ENCODE data around the gene TTYH1.
"Not testable (repeated sequence)": the region's sequence is repeated elsewhere in the genome, so short reads cannot be mapped to it uniquely, and the experiment has no call there.

TTYH1 gene

DNA sequence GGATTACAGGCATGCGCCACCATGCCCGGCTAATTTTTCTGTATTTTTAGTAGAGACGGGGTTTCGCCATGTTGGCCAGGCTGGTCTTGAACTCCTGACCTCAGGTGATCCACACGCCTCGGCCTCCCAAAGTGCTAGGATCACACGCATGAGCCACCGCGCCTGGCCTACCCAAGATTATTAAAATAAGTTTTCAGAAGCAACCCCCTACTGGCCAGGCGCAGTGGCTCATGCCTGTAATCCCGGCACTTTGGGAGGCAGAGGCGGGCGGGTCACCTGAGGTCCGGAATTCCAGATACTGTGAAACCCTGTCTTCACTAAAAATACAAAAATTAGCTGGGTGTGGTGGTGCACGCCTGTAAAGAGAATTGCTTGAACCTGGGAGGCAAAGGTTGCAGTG, 31.1 kb downstream of the TTYH1 start:
- DNase-seq, result not testable (repeated sequence)

DNA sequence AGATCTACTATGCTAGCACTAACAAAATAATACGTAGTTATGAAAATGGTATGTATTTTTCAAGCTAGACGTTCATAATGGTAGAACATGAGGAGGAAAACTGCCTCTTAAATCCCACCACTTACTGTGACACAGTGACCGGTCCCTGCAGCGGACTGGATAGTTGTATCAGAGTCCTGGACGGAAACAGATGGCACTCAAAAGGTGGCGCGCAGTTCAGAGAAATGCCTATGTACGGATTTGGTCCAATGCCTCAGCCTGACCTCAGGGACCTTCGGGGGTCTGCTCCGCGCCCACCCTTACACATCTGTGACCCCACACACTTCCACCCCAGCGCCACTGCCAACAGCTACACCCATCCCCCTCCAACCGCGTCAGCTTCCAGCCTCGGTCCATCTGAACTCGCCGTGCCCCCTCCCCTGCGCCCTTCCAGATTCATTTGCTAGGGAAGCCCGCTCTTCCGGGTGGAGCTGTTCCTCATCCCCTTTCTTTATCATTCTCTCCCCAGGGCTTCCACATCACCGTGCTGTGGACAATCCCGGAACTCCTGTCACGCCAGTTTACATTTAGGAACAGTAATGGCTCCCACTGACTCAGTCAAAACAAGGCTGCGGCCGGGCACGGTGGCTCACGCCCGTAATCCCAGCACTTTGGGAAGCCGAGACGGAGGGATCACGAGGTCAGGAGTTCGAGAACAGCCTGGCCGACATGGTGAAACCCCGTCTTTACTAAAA, 32.9 kb downstream of the TTYH1 start:
- no peak for DNase-seq

DNA sequence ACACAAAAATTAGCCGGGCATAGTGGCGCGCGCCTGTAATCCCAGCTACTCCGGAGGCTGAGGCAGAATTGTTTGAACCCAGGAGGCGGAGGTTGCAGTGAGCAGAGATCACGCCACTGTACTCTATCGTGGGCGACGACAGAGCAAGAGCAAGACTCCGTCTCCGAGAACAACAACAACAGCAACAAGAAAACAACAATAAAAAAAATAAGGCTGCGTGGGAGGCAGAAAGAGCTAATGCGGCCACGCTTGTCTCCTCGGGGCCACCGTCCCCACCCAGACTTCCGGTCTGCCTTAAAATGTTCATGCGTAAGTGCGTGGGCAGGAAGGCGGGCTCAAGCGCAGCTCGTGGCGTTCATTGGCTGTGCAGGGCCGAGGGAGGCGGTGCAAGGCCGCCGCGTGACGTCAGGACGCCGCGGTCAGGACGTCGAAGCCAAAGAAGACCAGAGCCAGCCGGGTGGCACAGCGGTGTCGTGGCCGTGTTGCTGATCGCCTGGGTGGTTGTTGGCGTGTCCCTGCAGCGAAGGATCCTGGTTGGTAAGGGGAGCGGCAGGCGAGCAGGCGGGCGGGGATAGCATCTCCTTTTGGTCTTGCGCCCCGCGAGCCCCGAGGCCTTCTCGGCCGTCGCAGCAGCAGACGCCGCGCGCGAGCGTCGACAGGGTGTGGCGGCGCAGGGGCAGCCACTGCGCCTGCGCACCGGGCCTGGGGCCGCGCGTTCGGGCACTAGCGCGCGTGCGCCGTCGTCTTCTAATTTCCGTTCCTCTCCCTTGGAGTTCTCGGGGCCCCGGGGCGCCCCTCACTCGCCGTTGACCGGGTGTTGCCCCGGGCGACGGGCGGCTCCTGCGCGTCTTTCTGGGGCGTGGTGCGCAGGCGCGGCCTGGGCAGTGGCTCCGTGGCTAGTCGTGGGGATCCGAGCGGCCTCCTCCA, 33.8 kb downstream of the TTYH1 start, which contains the start of gene LENG8:
LENG8 (plus strand) TSS at position 426 of the 927 bp plus-strand sequence. CDS start 2,146 bp downstream, outside the sequence.
- peak; percentile 99 for DNase-seq

DNA sequence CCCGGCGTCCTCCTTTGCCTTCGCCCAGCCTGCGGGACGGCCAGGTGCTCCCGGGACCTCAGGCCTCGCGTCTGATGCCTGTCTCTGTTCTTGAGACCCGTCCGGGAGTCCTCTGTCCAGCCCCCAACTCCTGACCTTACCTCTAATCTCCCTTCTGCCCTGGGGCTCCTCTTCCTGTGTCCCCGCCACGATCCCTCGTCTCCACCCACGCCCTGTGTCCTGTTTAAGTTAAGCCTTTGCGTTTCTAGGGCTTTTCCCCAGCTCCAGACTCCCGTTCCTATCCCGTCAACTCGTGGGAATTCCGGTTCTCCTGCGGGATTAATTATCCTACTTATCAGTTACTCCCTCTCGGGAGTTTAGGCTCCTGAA, 34.4 kb downstream of the TTYH1 start:
- no peak for DNase-seq

DNA sequence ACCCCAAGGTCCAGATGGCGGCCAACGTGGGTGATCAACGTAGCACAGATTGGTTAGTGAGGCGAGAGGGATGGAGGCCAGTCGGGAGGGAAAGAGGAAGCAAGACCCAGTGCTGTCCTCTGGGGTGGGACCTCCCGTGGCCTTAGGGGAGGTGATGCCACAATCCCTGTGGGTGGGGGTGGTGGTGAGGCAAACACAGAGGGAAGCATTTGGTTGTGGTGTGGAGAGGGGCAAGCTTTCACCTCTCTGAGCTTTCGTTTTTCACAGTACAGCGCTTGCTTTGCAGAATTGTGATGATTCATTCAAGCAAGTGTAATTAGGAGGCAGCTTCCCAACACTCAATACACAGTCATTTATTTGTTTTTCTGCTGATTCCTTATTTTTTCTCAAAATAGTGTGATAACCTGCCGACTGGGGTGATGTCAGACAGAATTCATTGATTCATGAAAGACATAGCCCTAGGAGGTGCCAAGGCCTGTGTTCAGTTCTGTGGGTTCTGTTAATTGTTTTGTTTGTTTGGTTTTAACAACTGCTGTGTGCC, 36.1 kb downstream of the TTYH1 start:
- no peak for DNase-seq

DNA sequence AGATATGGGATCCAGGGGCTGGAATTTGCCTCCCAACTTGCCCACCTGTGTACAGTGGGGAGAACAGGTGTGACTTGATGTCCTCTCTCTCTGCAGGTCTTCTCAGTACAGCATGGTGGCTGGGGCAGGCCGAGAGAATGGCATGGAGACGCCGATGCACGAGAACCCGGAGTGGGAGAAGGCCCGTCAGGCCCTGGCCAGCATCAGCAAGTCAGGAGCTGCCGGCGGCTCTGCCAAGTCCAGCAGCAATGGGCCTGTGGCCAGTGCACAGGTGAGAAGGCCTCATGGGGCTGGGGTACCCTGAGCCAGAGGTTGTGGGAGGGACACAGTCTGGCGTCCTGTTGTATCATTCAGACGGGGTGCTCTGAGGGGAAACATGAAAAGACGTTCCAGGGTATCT, 36.7 kb downstream of the TTYH1 start:
- no peak for DNase-seq

DNA sequence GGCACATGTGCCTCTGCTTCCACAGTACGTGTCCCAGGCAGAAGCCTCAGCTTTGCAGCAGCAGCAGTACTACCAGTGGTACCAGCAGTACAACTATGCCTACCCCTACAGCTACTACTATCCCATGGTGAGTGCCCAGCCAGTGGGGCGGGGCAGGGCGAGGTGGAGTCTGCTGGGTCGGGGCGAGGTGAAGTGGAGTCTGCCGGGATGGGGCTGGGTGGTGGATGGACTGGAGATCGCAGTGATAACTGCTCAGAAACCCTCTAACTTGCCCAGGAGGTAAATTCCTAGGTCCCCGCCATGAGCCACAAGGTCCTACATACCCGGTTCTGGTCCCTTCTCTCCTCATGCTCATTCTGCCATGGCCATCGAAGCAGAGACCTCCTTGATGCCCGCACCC, 37.4 kb downstream of the TTYH1 start:
- DNase-seq, result no peak

DNA sequence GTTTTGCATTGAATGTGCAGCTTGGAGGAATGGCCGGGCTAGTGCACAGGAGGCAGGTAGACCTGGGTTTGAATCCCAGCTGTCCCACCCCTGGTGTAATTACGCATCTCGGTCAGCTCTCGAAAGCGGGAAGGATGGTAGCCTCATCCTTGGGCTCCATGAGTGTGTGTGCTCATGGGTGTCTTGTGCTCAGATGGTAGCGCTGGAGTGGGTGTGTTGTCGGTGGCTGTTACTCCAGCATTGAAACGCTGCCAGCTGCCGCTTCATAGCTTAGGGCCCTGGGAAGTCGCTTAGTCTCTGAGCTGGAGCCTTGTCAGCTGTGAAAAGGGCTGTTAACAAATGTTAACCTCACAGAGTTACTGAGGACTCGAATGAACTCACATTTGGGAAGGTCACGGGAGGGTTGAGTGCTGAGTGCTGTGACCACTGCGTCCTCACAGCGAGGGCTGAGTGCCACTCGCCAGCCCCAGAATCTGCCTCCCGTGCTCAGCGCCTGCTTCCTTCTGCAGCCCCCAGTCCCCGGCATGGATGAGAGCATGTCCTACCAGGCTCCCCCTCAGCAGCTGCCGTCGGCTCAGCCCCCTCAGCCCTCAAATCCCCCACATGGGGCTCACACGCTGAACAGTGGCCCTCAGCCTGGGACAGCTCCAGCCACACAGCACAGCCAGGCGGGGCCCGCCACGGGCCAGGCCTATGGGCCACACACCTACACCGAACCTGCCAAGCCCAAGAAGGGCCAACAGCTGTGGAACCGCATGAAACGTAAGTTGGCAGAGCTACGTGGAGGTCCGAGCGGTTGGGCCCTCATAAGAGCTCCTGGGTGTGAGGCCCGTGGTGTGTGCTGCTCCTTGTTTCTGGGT, 38.9 kb downstream of the TTYH1 start:
- DNase-seq, result no peak

DNA sequence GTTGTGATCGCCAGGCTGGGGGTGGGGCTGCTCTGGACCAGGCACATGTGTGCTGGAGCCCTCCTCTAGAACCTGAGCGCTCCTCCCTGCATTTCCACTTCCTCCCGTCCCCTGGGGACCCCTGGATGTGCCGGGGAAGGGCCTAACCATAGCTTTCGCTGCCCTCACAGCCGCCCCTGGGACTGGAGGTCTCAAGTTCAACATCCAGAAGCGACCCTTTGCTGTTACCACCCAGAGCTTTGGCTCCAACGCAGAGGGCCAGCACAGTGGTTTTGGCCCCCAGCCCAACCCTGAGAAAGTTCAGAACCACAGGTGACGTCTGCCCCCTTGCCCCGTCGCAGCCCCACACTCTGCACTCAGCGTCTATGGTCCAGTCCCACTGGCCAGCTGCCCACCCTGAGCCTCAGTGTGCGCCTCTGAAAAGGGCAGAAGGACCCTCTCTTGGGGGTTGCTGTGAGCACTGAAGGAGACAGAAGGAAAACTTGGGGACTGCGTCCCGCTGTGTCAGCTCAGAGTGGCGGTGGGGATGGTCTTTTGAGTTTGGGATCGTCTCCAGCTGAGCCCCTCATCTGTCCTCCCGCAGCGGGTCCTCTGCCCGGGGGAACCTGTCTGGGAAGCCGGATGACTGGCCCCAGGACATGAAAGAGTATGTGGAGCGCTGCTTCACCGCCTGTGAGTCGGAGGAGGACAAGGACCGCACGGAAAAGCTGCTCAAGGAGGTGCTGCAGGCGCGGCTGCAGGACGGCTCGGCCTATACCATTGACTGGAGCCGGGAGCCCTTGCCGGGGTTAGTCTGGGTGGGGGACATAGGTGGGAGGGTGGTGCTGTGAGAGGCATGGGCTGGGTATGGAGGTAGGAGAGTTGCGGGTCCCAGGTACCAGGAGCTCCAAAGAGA, 39.8 kb downstream of the TTYH1 start:
- no peak for DNase-seq

DNA sequence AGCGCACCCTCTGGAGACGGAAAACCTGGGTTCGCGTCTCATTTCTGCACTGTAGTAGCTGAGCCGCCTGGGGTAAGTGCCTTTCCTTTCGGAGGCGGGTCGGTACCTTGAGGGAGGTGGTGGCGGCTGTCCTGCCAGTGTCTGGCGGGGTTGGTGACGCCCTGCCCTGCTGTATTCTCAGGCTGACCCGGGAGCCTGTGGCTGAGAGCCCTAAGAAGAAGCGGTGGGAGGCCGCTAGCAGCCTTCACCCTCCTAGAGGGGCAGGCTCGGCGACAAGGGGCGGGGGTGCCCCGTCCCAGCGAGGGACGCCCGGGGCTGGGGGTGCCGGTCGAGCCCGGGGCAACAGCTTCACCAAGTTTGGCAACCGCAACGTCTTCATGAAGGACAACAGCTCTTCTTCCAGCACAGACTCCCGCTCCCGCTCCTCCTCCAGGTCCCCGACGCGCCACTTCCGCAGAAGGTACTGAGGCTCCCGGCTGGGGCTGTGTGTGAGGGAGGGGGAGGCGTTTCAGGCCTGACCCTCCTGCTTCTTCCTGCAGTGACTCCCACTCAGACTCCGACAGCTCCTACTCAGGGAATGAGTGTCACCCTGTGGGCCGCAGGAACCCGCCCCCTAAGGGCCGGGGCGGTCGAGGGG, 40.6 kb downstream of the TTYH1 start:
- no peak for DNase-seq

DNA sequence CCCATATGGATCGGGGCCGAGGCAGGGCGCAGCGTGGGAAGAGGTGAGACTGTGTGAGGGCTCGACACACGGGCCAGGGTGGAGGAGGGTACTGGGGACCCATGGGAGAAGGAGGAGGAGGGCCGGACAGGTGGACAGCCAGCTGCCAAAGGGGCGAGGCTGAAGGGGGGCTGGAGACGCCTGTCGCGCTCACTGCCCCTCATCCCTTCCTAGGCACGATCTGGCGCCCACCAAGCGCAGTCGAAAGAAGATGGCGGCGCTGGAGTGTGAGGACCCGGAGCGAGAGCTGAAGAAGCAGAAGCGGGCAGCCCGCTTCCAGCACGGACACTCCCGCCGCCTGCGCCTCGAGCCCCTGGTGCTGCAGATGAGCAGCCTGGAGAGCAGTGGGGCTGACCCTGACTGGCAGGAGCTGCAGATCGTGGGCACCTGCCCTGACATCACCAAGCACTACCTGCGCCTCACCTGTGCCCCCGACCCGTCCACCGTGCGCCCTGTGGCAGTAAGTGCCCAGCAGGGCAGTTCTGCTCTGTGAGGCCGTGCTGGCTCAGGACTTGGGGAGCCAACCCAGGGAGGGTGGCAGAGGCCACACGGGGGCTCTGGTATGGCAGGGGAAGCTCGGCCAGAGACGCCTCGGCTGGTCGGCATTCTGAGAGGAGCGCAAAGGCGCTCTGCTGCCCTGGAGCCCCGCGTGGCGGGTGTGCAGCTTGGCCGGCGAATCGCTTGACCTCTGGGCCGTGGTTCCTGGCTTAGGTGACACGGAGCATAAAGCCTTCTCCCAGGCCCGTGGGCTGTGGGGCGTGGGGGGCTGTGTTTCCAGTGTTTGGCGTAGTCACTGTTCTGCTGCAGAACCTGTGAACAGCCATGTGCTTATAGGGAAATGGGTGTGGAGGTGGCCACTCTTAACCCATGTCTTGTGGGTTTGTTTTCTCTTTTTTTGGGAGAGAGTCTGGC, 41.4 kb downstream of the TTYH1 start:
- no peak for DNase-seq

DNA sequence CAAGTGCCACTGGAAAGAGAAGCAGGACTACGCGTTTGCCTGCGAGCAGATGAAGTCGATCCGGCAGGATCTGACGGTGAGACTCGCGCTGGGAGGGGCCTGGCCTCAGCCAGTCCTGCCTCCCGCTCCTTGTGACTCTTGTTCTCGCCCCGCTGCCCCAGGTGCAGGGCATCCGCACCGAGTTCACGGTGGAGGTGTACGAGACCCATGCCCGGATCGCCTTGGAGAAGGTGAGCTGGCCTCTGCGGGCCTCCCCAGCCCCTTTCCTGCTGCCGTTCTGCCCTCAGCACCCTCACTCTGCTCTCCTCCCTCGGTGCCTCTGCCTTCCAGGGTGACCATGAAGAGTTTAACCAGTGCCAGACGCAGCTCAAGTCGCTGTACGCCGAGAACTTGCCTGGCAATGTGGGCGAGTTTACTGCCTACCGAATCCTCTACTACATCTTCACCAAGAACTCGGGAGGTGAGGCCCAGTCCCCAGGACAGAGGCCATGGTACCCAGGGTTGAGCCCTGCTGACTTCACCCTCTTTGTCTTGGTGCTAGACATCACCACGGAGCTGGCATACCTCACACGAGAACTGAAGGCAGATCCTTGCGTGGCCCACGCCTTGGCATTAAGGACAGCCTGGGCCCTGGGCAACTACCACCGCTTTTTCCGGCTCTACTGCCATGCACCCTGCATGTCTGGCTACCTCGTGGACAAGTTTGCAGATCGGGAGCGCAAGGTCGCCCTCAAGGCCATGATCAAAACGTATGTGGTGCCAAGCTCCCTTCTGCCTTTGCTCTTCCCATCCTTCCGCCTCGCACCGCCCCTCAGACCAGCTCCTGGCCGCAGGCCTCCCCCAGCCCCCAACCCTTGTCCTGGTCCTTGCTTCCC, 42.7 kb downstream of the TTYH1 start:
- DNase-seq, result no peak

DNA sequence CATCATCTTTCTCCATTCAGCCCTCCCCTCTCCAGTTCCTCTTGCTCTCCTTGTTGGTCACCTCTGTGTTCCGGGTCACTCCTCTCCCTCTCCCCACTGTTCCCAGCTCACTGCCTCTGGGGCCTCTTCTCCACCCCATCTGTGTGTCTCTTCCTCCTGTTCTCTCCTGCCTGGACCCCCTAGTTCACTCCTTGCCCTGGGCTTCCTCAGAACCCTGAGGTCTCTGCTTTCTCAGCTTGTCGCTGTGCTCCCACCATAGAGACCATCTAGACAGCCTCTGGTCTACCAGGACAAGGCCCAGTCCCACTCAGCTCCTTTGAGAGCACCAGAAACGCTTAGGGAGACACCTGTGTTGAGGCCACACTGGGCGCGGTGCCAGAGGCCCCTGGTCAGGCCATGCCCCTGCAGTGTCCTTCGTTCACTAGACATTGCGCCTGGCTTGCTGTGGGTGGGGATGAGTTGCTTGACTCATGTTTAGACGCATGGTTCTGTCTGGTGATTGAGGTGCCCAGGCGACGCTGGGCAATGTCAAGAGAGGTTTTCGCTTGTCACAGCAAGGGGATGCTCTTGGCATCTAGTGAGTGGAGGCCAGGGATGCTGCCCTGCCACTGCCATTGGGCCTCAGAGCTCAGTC, 43.5 kb downstream of the TTYH1 start:
- no peak for DNase-seq

DNA sequence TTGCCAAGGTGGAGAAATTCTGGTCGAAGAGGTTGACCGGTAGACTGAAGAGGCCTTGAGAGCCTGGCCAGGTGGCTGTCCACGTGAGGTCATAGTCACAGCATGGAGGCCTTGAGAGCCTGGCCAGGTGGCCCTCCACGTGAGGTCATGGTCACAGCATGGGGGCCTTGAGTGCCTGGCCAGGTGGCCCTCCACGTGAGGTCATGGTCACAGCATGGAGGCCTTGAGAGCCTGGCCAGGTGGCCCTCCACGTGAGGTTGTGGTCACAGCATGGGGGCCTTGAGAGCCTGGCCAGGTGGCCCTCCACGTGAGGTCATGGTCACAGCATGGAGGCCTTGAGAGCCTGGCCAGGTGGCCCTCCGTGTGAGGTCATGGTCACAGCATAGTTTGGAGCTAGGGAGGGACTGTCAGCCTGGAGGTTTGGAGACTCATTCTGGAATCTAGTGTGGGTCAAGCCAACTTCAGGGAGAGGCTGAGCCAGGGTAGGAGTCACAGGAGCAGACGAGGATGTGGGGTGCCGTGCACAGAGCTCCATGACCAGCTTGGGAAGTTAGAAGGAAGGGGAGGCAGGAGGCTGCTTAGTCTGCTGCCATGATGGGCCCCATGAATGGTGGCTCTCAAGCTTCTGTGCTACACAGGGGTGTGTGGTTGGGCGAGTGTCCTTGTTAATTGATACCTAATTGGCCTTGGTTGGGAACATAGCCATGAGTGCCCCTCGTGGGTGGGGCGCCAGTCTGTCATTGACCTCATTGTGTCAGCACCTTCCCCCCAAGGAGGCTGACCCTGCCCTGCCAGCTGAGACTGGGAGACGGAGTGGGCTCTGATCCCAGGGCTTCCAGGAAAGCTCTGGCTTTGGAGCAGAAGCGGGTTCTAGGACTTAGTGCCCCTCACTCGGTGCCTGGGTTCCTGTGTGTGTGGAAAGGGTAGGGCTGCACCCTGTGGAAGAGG, 44.3 kb downstream of the TTYH1 start:
- no peak for DNase-seq

DNA sequence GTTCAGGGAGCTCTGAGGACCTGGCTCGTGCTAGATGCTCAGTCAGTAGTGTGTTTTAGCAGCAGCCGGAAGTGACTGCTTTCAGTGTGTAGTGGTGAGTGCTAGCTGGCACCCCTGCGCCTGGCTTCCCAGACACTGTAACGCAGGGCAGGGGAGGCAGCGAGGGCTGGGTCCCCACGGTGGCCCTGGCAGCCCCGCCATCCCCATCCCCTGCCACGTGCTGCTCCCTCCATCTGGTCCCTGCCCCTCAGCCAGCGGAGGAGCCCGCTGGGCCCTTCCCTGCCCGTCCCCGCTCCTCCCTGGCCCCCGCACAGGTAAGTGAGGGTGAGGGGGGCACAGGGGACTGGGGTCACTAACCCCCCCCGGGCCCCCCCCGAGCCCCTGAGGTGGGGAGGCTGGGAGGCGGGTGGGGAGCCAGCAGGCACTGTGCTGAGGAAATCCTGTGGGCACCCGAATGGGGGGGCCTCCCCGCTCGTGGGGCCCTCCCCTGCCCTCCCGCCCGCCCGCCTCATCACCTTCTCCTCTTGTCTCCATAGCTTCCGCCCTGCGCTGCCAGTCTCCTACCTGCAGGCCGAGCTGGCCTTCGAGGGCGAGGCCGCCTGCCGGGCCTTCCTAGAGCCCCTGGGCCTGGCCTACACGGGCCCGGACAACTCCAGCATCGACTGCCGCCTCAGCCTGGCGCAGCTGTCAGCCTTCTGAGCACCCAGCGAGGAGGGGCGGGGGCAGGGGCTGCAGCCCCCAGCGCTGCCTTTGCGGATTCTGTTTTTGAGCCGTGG, 45.2 kb downstream of the TTYH1 start:
- no peak for DNase-seq

DNA sequence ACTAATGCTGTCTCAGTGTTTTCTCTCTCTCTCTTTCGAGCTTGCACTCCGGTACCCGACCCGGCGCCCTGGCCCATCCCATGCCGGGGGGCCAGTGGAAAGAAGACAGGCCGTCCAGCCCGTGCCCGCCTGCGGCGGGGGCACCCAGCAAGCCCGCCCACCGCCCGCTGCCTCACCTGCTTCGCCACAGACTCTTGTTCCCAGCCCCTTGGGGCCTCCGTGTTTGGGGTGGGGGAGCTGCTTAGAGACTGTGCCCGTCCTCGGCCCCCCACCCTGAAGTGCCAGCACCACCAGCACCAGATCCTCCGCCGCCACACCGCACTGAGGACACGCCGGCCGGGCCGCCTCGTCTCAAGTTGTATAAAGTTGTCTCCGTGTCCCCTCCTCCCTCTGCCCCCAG, 45.9 kb downstream of the TTYH1 start:
- DNase-seq, result no peak
